ENCODE results near the gene ZFP64.

ZFP64 gene

GRCh38 chr20:52191132-52191915 lies at the start of gene ZFP64:
Gene ZFP64, minus strand, starts transcription at chr20:52191779. Its CDS starts 143 bp downstream, at chr20:52191636.
- no peaks in the 10 kb centered on the region for H3K27me3 ChIP-seq (replicated peaks; ENCODE audit: control insufficient read depth, insufficient read depth, low read length)

DNA sequence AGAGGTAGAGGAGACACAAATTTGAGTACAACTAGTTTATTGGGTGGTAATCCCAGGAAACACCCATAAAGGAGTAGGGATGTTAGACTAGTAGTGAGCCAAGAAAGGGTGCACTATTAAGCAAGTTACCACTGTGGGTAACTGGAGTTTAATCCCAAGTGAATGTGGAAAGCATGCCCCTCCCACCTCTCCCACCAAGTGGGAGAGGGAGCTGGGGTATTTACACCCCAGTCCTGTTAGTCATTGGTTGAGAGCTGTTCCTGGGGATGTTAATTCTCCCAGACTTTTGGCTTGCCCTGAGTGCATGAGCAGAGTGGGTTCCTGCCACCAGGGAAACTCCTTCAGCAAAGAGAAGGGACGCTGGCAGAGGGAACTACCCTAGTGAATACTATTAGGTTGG lies 49.2 kb upstream of the ZFP64 start:
- DNase-seq (ENCODE audit: extremely low read depth, insufficient read length), result no peak
- H3K27me3 ChIP-seq (replicated peaks; ENCODE audit: control insufficient read depth, insufficient read depth, low read length), result no peaks in the 10 kb centered on the region
- H3K4me3 ChIP-seq (replicated peaks; ENCODE audit: low read depth, low read length), result no peak overlapping the region
- TF ChIP-seq CTCF (IDR thresholded peaks at IDR 0.05; ENCODE audit: insufficient read depth, low read length, poor library complexity, severe bottlenecking), result no peak
- no peaks in the 10 kb centered on the region for H3K36me3 ChIP-seq (ENCODE audit: control insufficient read depth, insufficient read depth, low read length)

More at GRCh38 chr20:52191132-52191915, at the start of gene ZFP64:
- peak; percentile 90 for DNase-seq (ENCODE audit: extremely low read depth, insufficient read length)
- peaks cover 4% of the 10 kb centered on the region for H3K36me3 ChIP-seq (ENCODE audit: control insufficient read depth, insufficient read depth, low read length)
- peak within 1 kb of the TSS; percentile 81 for H3K4me3 ChIP-seq (replicated peaks; ENCODE audit: low read depth, low read length)
- TF ChIP-seq CTCF (IDR thresholded peaks at IDR 0.05; ENCODE audit: insufficient read depth, low read length, poor library complexity, severe bottlenecking), result peak; percentile 75

GRCh38 chr20:52239102-52239501 lies 47.5 kb upstream of the ZFP64 start:
- H3K4me3 ChIP-seq (replicated peaks; ENCODE audit: low read depth, low read length), result no peak overlapping the region
- no peaks in the 10 kb centered on the region for H3K27me3 ChIP-seq (replicated peaks; ENCODE audit: control insufficient read depth, insufficient read depth, low read length)
- no peaks in the 10 kb centered on the region for H3K36me3 ChIP-seq (ENCODE audit: control insufficient read depth, insufficient read depth, low read length)
- no peak for DNase-seq (ENCODE audit: extremely low read depth, insufficient read length)
- TF ChIP-seq CTCF (IDR thresholded peaks at IDR 0.05; ENCODE audit: insufficient read depth, low read length, poor library complexity, severe bottlenecking), result no peak

DNA sequence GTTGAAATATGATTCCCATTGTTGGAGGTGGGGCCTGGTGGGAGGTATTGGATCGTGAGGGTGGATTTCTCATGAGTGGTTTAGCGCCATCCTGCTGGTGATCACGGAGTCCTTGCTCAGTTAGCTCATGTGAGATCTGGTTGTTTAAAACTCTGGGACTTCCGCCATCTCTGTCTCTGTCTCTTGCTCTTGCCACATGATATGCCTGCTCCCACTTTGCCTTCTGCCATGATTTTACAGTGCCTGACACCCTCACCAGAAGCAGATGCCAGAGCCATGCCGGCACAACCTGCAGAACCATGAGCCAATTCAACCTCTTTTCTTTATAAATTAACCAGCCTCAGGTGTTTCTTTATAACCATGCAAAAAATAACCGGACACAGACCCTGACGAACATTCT lies 44.7 kb upstream of the ZFP64 start:
- Histone ChIP-seq H3K4me3 (replicated peaks; ENCODE audit: low read depth, low read length) (no peak overlapping the region), H3K27me3 (replicated peaks; ENCODE audit: control insufficient read depth, insufficient read depth, low read length) (no peaks in the 10 kb centered on the region)

DNA sequence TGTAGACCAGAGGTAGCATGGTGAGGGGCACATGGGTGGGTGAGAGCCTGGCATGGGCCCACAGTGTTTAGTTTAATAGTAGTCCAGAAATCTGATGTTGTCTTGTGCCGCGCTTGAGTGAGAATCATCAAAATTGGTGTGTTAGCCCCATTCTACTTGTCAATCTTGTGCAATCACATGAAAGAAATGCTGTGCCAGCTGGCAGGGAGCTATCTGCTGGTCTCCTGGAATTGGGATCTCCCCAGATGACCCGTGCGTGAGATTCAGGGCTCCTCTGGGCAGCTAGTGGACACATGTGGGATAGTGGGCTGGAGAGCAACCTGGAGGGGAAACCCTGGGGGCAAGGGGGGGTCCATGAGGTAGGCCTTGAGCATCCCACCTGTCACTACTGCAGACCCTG lies 43.5 kb upstream of the ZFP64 start:
- DNase-seq (ENCODE audit: extremely low read depth, insufficient read length), result no peak
- H3K4me3 ChIP-seq (replicated peaks; ENCODE audit: low read depth, low read length), result no peak overlapping the region
- TF ChIP-seq CTCF (IDR thresholded peaks at IDR 0.05; ENCODE audit: insufficient read depth, low read length, poor library complexity, severe bottlenecking), result no peak
- no peaks in the 10 kb centered on the region for H3K27me3 ChIP-seq (replicated peaks; ENCODE audit: control insufficient read depth, insufficient read depth, low read length)
- no peaks in the 10 kb centered on the region for H3K36me3 ChIP-seq (ENCODE audit: control insufficient read depth, insufficient read depth, low read length)

More for the DNA sequence above, 44.7 kb upstream of the ZFP64 start:
- H3K36me3 ChIP-seq (ENCODE audit: control insufficient read depth, insufficient read depth, low read length), result no peaks in the 10 kb centered on the region
- DNase-seq (ENCODE audit: extremely low read depth, insufficient read length), result no peak
- no peak for TF ChIP-seq CTCF (IDR thresholded peaks at IDR 0.05; ENCODE audit: insufficient read depth, low read length, poor library complexity, severe bottlenecking)

Data from GM06990 (cell line).